HepG2 (cell line): Measurements from ENCODE around the gene CHKA. TPM values are rescaled to one million over a fixed set of nuclear protein-coding genes. Genes with fewer than 3 reads are reported as not detected.

Experiments used
- AKAP8 ChIP-seq: sonication (generic); formaldehyde crosslinking; IDR thresholded peaks from 2 replicates; pipeline ENCODE4 v1.5.1; 2020; ENCODE audit warnings: mild to moderate bottlenecking, missing genetic modification reagents
- FOXK2 ChIP-seq: fragments of 450-650 bp; IDR thresholded peaks from 2 replicates; pipeline ENCODE4 v1.6.1; 2016
- HNF1B ChIP-seq: sonication (generic); formaldehyde crosslinking; IDR thresholded peaks from 2 replicates; pipeline ENCODE4 v1.5.1; 2020; ENCODE audit warnings: mild to moderate bottlenecking, moderate library complexity, missing genetic modification reagents
- KDM5B ChIP-seq: sonication (generic); formaldehyde crosslinking; IDR thresholded peaks from 2 replicates; pipeline ENCODE4 v1.4.0; 2020; ENCODE audit warnings: missing genetic modification reagents, mild to moderate bottlenecking, borderline replicate concordance
- MEIS1 ChIP-seq: sonication (generic); formaldehyde crosslinking; IDR thresholded peaks from 2 replicates; pipeline ENCODE4 v1.9.0; 2021; ENCODE audit warnings: mild to moderate bottlenecking, missing genetic modification reagents, moderate library complexity, borderline replicate concordance
- RAD51 ChIP-seq: fragments of 450-650 bp; IDR thresholded peaks from 2 replicates; pipeline ENCODE4 v1.6.1; 2016; ENCODE audit warnings: borderline replicate concordance
- RBM22 ChIP-seq: fragments of 200-400 bp; formaldehyde crosslinking; optimal IDR thresholded peaks from 2 replicates; pipeline ENCODE3; 2017; ENCODE audit warnings: mild to moderate bottlenecking, low read length, moderate library complexity
- SNAPC4 ChIP-seq: sonication (generic); formaldehyde crosslinking; IDR thresholded peaks from 2 replicates; pipeline ENCODE4 v1.4.0; 2020; ENCODE audit warnings: mild to moderate bottlenecking, missing genetic modification reagents
- TOE1 ChIP-seq: sonication (generic); formaldehyde crosslinking; IDR thresholded peaks from 2 replicates; pipeline ENCODE4 v1.4.0; 2020; ENCODE audit warnings: mild to moderate bottlenecking, missing genetic modification reagents
- ZBTB8A ChIP-seq: sonication (generic); formaldehyde crosslinking; IDR thresholded peaks from 2 replicates; pipeline ENCODE4 v1.4.0; 2020; ENCODE audit warnings: mild to moderate bottlenecking, low read depth, missing genetic modification reagents, borderline replicate concordance
- ZMYM2 ChIP-seq: sonication (generic); formaldehyde crosslinking; IDR thresholded peaks from 2 replicates; pipeline ENCODE4 v1.8.0; 2022; ENCODE audit warnings: mild to moderate bottlenecking, missing genetic modification reagents
- ZNF331 ChIP-seq: sonication (generic); formaldehyde crosslinking; IDR thresholded peaks from 2 replicates; pipeline ENCODE4 v1.4.0; 2020; ENCODE audit warnings: missing genetic modification reagents
- ZNF552 ChIP-seq: sonication (generic); formaldehyde crosslinking; IDR thresholded peaks from 2 replicates; pipeline ENCODE4 v1.9.0; 2022; ENCODE audit warnings: missing genetic modification reagents, mild to moderate bottlenecking, borderline replicate concordance
- ZNF556 ChIP-seq: sonication (generic); formaldehyde crosslinking; IDR thresholded peaks from 2 replicates; pipeline ENCODE4 v1.4.0; 2020; ENCODE audit warnings: mild to moderate bottlenecking, missing genetic modification reagents, borderline replicate concordance
- ZNF567 ChIP-seq: sonication (generic); formaldehyde crosslinking; IDR thresholded peaks from 2 replicates; pipeline ENCODE4 v1.8.1; 2023; ENCODE audit warnings: mild to moderate bottlenecking, missing genetic modification reagents, borderline replicate concordance
- polyA plus RNA-seq, 8 experiments: library from polyadenylated mRNA; depleted of rRNA in 3 of 8; stranded (reverse) in 7 of 8; unstranded in 1 of 8; fragments of >200 nt; fragmentation: Illumina TruSeq in 4 of 8; extraction: Trizol in 4 of 8; gene quantifications; 2 replicates each; pipeline versions ENCODE4 v1.2.1 to v1.2.3, GENCODE V29; 2011 to 2016; ENCODE audit warnings: low read depth in 4 of 8, missing spikeins in 1 of 8, mixed read lengths in 1 of 8; ENCODE audit not compliant: insufficient read depth in 1 of 8
- total RNA-seq, 5 experiments: library from RNA; depleted of rRNA; stranded (reverse); fragments of >200 nt; fragmentation: Illumina TruSeq; extraction: Trizol; gene quantifications; 2 replicates each; pipeline ENCODE4 v1.2.3, GENCODE V29; 2016; ENCODE audit warnings: low read depth in 1 of 5
- TF ChIP-seq, protein P1 (sequence below): sonication (generic); formaldehyde crosslinking; IDR thresholded peaks from 2 replicates; pipeline ENCODE4 v1.4.0; 2020; ENCODE audit warnings: mild to moderate bottlenecking, missing genetic modification reagents
- TF ChIP-seq, protein P2 (sequence below): sonication (generic); formaldehyde crosslinking; IDR thresholded peaks from 2 replicates; pipeline ENCODE4 v1.4.0; 2020; ENCODE audit warnings: missing genetic modification reagents, borderline replicate concordance

CHKA gene
- total and polyA plus RNA-seq, 2 of the 13 experiments (the other 11 are each of a cell fraction or from before 2014, with no cell fraction given): 71.6 to 92.7 TPM

DNA sequence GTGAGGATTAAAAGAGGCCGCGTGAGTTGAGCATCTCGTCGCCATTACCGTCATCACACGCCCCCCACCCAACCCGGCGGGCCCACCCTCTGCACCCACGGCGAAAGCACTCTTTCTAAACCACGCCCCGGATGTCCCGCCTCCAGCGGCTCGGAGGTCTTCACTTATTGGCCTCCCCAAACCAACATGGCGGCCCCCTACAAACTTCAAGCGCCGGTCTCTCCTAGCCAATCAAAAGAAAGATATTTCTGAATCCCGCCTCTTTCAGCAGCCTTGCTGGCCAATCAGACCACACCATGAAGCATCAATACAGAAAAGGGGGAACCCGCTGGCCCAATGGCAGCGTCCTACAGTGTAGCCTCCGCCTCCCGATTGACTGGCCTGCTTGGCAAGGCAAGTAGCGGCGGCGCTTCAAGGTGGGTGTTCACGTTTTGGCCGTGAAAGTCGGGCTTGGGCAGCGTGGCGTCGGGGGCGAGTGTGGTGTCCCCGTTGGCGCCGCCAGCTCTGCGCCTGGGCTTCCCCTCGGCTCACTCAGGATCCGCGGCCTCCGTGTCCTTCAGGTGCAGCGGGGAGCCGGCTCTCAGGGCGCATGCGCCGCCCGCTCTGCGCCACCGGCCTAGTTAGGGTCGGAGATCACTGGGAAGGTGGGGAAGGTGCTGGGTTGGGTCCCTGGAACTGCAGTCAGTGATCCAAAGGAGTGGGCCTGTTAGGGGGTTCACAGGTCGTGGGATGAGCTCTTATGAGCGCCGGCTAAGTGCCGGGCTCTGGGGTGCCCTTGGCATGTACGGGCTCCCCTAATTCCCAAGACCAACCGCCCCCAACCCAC is 90.7 kb downstream of the CHKA start, which contains the start of gene NDUFS8 (continued):
- TF ChIP-seq, protein P1, sequence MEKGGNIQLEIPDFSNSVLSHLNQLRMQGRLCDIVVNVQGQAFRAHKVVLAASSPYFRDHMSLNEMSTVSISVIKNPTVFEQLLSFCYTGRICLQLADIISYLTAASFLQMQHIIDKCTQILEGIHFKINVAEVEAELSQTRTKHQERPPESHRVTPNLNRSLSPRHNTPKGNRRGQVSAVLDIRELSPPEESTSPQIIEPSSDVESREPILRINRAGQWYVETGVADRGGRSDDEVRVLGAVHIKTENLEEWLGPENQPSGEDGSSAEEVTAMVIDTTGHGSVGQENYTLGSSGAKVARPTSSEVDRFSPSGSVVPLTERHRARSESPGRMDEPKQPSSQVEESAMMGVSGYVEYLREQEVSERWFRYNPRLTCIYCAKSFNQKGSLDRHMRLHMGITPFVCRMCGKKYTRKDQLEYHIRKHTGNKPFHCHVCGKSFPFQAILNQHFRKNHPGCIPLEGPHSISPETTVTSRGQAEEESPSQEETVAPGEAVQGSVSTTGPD (CRISPR knock-in tag): no peak
- no peak; the same call in 1 of the 2 replicates for TF ChIP-seq FOXK2
- no peak for TF ChIP-seq SNAPC4 (CRISPR knock-in tag)
- no peak for TF ChIP-seq ZBTB8A (CRISPR knock-in tag)
- TF ChIP-seq RBM22: no peak
- TF ChIP-seq ZNF567 (CRISPR knock-in tag): no peak
- TF ChIP-seq MEIS1 (CRISPR knock-in tag): peak; percentile 73; the same call in 1 of the 2 replicates
- TF ChIP-seq TOE1: no peak
- TF ChIP-seq ZNF331: no peak
- peak; percentile 60; the same call in 1 of the 2 replicates for TF ChIP-seq AKAP8
- TF ChIP-seq ZNF556: no peak
- no peak for TF ChIP-seq ZMYM2
- TF ChIP-seq, protein P2, sequence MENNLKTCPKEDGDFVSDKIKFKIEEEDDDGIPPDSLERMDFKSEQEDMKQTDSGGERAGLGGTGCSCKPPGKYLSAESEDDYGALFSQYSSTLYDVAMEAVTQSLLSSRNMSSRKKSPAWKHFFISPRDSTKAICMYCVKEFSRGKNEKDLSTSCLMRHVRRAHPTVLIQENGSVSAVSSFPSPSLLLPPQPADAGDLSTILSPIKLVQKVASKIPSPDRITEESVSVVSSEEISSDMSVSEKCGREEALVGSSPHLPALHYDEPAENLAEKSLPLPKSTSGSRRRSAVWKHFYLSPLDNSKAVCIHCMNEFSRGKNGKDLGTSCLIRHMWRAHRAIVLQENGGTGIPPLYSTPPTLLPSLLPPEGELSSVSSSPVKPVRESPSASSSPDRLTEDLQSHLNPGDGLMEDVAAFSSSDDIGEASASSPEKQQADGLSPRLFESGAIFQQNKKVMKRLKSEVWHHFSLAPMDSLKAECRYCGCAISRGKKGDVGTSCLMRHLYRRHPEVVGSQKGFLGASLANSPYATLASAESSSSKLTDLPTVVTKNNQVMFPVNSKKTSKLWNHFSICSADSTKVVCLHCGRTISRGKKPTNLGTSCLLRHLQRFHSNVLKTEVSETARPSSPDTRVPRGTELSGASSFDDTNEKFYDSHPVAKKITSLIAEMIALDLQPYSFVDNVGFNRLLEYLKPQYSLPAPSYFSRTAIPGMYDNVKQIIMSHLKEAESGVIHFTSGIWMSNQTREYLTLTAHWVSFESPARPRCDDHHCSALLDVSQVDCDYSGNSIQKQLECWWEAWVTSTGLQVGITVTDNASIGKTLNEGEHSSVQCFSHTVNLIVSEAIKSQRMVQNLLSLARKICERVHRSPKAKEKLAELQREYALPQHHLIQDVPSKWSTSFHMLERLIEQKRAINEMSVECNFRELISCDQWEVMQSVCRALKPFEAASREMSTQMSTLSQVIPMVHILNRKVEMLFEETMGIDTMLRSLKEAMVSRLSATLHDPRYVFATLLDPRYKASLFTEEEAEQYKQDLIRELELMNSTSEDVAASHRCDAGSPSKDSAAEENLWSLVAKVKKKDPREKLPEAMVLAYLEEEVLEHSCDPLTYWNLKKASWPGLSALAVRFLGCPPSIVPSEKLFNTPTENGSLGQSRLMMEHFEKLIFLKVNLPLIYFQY (CRISPR knock-in tag): no peak
- TF ChIP-seq RAD51: no peak
- TF ChIP-seq KDM5B (CRISPR knock-in tag): peak; percentile 86
- 0 out of 2 replicates have a peak, but pooled peaks have one; percentile 1 for TF ChIP-seq HNF1B (CRISPR knock-in tag)
- no peak for TF ChIP-seq ZNF552 (CRISPR knock-in tag)
